Skin epidermis (tissue), 12 donors: Measurements from ENCODE around the gene DUSP22.

Experiments
- H3K27ac ChIP-seq, 21 experiments: fragments of 200-600 bp; sonication (generic) in 11 of 21; one replicate each; pipeline ENCODE4 v1.5.0; 2020; ENCODE audit warnings: mild to moderate bottlenecking in 3 of 21, inconsistent platforms in 2 of 21, moderate library complexity in 2 of 21
- H3K4me3 ChIP-seq, 7 experiments: fragments of 200-600 bp; sonication (generic) in 2 of 7; one replicate each; pipeline ENCODE4 v1.5.0; 2020; ENCODE audit warnings: inconsistent platforms in 2 of 7, mild to moderate bottlenecking in 2 of 7, moderate library complexity in 1 of 7

Gene DUSP22

GRCh38 chr6:307065-307814, 15.0 kb downstream of the DUSP22 start:
- peak overlapping the region in 2 of 21 experiments; percentile 14 to 36 for H3K27ac ChIP-seq
- H3K4me3 ChIP-seq = no peak overlapping the region

DNA sequence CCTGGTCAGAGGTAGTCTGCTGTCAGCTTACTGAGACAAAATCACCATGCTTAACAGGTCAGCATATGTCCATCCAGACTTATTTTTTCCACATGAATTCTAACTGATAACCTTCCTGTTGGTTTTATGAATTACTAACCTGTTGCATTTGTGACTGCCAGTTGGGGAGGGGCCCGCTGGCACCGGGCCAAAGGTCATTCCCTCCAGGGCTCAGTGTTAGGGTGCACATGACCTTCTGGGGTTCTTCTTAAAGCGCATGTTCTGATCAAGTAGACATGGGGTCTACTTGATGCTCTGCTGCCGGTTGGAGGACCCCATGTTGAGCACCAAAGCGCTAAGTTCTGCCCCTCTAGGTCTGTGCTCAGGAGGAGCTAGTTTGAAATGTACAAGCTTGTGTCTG, 15.6 kb downstream of the DUSP22 start:
- no peak overlapping the region for H3K27ac ChIP-seq

DNA sequence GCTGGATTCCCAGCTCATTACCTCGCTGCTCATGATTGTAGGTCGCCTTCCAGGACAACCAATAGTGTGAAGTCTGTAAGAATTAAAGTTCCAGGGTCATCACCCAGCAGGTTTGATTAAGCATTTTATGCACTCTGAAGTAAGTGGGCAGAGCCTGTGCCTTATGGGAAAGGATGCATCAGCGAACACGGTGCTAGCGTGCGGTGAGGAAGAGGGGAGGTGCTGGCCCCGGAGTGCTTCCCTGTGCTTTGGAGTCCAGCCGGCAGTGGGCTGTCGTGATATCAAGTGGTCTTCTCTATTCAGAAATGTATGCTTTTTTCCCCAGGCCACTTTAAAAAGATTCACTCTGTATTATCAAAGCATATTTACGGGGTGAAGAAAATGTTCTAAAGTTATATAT, 16.0 kb downstream of the DUSP22 start:
- no peak overlapping the region for H3K27ac ChIP-seq

More for the DNA sequence above, 15.6 kb downstream of the DUSP22 start:
- H3K4me3 ChIP-seq = no peak overlapping the region

GRCh38 chr6:308768-309167, 16.5 kb downstream of the DUSP22 start:
- Histone ChIP-seq H3K27ac (no peak overlapping the region), H3K4me3 (no peak overlapping the region)

More for the DNA sequence above, 16.0 kb downstream of the DUSP22 start:
- no peak overlapping the region for H3K4me3 ChIP-seq

- no peak overlapping the region for H3K27ac ChIP-seq
- no peak overlapping the region for H3K4me3 ChIP-seq
Measured at GRCh38 chr6:309947-310346, 17.7 kb downstream of the DUSP22 start.

GRCh38 chr6:310671-311070, 18.4 kb downstream of the DUSP22 start:
- no peak overlapping the region for H3K27ac ChIP-seq
- H3K4me3 ChIP-seq = no peak overlapping the region

- Histone ChIP-seq H3K27ac (peak overlapping the region in 12 of 21 experiments; percentile 2 to 60 (median 32)), H3K4me3 (no peak overlapping the region)
Measured at GRCh38 chr6:311679-312220, 19.5 kb downstream of the DUSP22 start.

DNA sequence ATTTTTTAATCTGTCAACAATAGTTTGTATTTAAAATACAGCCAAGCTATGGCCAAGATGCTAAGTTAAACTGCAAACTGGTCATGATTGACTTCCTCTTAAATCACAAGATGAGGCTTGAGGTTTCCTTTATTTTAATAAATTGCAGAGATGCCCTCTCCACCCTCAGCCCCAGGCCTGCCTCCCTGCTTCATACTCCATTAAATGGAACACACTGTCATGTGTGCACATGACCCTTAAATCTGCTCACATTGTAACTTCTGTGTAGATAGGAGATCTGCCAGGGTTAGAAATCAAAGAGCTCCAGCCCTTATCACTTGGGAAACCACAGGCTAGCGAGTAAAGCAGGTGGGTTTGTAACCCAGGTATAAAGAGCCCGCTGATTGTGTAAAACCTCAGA, 20.8 kb downstream of the DUSP22 start:
- Histone ChIP-seq H3K27ac (peak overlapping the region in 8 of 21 experiments; percentile 6 to 52 (median 36)), H3K4me3 (no peak overlapping the region)

DNA sequence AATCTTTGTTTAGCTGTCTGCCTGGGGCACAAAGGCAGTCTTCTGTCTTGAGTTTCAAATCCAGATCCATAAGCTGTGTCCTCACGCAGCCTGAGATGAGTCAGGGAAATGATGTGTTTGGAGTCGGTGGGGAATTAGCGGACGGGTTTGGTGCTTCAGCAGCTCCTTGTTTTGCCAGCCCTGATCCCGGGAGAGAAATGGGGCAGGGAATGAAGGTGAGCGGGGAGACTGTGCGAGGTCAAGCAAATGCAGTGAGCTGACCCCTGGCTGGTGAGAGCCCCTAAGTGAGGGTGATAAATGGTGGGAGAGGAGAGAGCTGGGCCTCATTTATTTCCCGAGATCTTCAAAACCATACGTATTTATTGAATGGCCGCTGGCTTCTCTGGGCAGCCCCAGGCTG, 21.6 kb downstream of the DUSP22 start:
- H3K4me3 ChIP-seq = no peak overlapping the region
- peak overlapping the region in 1 of 21 experiments; percentile 46 for H3K27ac ChIP-seq

DNA sequence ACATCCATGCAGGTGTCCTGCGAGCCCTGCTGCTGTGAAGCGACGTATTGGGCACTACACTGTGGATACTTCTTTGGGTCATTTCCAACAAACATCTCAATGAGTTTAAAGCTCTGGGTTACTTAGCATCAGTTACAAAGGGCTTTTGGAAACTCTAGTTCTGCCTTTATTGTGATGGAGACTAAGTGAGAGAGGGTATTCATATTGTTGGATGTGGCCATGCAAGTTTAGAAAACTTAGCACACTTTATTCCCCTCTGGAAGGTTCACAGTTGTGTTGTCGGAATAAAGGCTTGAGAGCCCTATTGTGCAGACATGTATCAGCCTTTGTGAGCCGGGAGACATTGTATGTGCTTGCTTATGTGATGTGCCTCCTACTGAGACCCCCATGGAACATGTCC, 22.1 kb downstream of the DUSP22 start:
- Histone ChIP-seq H3K27ac (no peak overlapping the region), H3K4me3 (no peak overlapping the region)

- H3K27ac ChIP-seq = no peak overlapping the region
- H3K4me3 ChIP-seq = no peak overlapping the region
Measured at GRCh38 chr6:315226-315625, 22.9 kb downstream of the DUSP22 start.

DNA sequence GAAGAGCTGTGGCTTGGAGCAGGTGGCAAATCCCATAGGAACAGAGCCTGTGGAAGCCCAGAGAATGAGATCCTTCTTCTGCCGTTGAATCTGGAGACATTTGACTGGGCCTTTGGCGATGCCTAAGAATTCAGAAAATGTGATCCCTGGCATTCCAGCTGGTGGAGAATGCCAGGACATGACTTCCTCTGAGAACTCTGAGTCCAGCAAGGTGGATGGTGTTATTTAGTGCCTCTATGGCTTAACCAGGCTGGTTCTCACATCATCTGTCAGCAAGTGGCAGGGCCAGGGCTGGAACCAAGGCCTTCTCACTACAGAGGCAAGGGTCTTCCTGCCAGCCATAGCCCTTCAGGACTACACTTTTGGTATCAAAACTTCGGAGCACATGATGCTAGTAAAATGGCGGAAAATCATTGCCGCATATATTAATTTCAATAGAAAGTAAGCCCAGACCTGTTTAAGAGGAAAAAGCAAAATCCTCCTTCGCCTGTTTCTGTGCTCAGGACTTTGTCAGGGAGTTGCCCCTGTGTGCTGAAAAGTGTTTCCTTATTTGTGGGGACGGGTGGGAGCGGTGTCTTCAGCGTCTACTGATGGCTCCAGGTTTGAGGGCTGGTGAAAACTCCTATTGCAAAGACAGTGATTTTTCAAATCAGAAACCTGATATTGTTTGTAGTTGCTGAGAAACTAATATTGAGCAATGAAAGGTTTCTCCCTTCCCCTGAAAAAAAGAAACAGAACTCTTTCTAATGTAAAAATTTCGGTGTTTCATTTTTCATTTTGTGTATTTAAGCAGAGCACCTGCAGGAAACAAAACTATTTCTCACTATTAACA, 23.9 kb downstream of the DUSP22 start:
- H3K27ac ChIP-seq = no peak overlapping the region
- H3K4me3 ChIP-seq = no peak overlapping the region

GRCh38 chr6:316753-317038, 24.4 kb downstream of the DUSP22 start:
- Histone ChIP-seq H3K27ac (no peak overlapping the region), H3K4me3 (no peak overlapping the region)

DNA sequence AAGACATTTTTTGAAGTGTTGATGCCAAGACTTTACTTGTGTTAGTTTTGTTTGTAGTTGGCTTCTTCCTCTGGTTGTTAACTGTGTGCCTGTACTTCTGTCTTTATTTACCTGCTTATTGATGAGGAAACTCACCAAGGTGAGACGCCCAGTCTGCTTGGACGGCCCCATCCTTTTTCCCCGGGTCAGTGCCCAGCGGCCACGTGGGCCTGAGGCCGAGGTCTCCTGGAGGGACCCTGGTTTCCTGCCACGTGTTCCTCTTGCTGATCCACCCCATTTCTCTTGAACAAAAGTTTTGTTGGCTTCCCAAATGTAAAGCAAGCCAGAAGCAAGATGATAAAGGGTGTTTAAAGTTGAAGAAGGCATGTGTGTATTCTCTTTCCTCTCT, 24.8 kb downstream of the DUSP22 start:
- Histone ChIP-seq H3K4me3 (no peak overlapping the region), H3K27ac (no peak overlapping the region)

DNA sequence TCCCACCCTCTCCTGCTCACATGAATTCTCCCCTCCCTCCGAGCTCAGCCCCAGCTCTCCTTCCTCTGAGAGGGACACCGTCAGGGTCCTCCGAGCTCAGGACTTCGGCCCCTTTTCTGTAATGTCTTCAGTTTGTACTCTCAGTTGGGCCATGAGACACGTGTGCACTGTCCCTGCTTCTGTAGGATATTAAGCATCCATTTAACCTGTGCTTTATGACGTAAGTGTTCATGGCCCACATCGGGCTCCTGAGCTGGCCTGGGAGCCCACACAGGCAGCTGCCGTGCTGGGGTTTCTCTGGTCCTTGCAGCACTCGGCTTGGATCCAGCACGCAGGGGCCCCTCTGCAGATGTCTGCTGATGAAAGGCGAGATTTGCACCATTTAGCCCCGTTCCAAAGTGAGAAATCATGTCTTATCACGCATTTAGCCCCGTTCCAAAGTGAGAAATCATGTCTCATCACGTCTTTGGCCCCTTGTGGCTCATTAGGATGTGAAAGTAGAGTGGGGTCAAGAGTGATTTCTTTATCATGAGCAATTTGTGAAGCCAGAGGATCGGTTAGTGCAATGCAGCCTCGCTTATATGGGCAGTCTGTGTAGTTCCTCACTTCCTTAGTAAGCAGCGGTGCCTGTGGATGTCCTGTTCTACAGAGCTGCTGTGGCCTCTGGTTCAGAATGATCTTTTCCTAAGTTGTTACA, 25.3 kb downstream of the DUSP22 start:
- Histone ChIP-seq H3K4me3 (no peak overlapping the region), H3K27ac (no peak overlapping the region)

DNA sequence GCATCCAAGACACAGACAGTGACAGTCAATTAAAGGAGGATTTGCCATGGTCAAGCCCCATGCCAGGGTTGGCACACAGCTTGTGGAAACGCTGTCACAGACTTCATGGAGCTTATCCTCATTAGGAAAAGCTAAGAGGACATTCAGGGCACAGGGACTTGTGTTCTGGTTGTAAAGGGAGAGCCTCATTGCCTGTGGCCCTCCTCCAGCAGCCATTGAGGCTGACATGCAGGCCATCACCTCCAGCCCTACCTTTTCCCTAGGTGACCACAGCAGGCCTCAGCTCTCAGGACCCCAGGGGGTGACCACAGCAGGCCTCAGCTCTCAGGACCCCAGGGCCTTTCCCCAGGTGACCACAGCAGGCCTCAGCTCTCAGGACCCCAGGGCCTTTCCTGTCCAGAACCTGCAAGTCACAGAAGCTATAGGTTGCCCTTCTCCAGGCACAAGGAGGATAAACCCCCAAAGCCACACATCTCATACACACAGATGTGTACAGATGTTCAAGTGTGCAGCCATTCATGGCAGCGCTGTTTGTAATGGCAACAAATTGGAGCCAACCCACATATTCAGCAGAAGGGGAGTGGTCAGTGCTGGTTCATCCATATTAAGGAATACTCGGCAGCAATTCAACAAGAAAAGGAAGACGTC, 26.1 kb downstream of the DUSP22 start:
- Histone ChIP-seq H3K27ac (no peak overlapping the region), H3K4me3 (no peak overlapping the region)

GRCh38 chr6:319177-320131, 27.2 kb downstream of the DUSP22 start:
- Histone ChIP-seq H3K4me3 (no peak overlapping the region), H3K27ac (no peak overlapping the region)

DNA sequence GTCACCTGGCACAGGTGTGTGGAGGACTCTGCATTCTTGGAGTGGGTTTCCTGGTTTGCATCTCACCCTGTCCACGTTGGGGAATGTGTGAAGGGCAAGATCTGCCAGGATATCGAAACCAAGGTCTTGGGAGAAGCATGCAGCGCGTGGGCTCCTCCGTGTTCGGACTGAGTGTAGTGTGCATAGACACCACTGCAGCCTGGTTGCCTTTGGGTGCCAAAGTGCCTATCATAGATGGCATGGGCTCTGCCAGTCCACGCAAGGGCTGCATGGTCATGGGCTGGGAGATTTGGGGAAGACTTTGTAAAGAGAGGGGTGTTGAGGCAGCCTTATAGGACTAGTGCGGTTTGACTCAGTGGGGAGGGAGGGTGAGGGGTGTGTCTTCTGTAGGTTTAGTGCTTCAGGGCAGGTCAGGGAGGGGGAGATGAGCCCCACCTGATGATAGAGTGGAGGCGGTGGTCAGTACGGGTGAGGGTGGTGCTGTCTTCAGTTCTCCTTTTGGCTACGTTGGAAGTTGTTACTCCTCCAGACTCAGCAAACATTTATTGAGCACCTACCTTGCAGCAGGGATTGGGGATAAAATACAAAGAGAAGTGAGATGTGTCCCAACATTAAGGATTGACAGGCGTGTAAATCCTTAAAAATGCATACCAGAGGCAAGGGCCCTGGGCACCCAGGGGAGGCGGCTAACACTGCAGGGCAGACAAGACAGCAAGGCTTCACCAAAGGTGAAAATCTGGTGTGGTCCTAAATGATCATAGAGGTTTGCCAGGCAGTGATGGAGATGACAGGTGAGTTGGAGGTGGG, 28.3 kb downstream of the DUSP22 start:
- no peak overlapping the region for H3K27ac ChIP-seq

More for the DNA sequence above, 28.3 kb downstream of the DUSP22 start:
- H3K4me3 ChIP-seq = no peak overlapping the region
